Parathyroid adenoma (tissue), 2 donors: Measurements from ENCODE around the gene QDPR.

Experiments used
- H2AFZ ChIP-seq: fragments of 300-600 bp; sonication (generic); one replicate; pipeline ENCODE4 v1.7.0; 2017; ENCODE audit warnings: antibody characterized with exemption, mild to moderate bottlenecking
- H3K27ac ChIP-seq: fragments of 300-600 bp; sonication (generic); one replicate; pipeline ENCODE4 v1.7.0; 2017
- H3K27me3 ChIP-seq: fragments of 300-600 bp; sonication (generic); one replicate; pipeline ENCODE4 v1.7.0; 2017; ENCODE audit warnings: low read length; ENCODE audit not compliant: control insufficient read depth, insufficient read depth
- H3K36me3 ChIP-seq: fragments of 300-600 bp; sonication (generic); one replicate; pipeline ENCODE4 v1.7.0; 2017; ENCODE audit warnings: low read length; ENCODE audit not compliant: control insufficient read depth, insufficient read depth
- H3K4me1 ChIP-seq: fragments of 300-600 bp; sonication (generic); one replicate; pipeline ENCODE4 v1.7.0; 2017; ENCODE audit warnings: control low read depth
- H3K4me2 ChIP-seq: fragments of 300-600 bp; sonication (generic); one replicate; pipeline ENCODE4 v1.7.0; 2017; ENCODE audit warnings: low read length
- H3K4me3 ChIP-seq: fragments of 300-600 bp; sonication (generic); one replicate; pipeline ENCODE4 v1.7.0; 2017; ENCODE audit warnings: low read depth, low read length
- H3K79me2 ChIP-seq: fragments of 300-600 bp; sonication (generic); one replicate; pipeline ENCODE4 v1.7.0; 2017; ENCODE audit warnings: control low read depth
- H3K9ac ChIP-seq: fragments of 300-600 bp; sonication (generic); one replicate; pipeline ENCODE4 v1.7.0; 2017; ENCODE audit warnings: mild to moderate bottlenecking
- H3K9me3 ChIP-seq: fragments of 300-600 bp; sonication (generic); one replicate; pipeline ENCODE4 v1.7.0; 2017; ENCODE audit warnings: low read length; ENCODE audit not compliant: control insufficient read depth
- TF ChIP-seq, protein P1 (sequence below): fragments of 300-600 bp; sonication (generic); IDR thresholded peaks from one replicate; pipeline ENCODE4 v1.7.0; 2017; ENCODE audit warnings: antibody characterized with exemption, mild to moderate bottlenecking
- donor health status: primary hyperparathyroidism.

The QDPR gene

DNA sequence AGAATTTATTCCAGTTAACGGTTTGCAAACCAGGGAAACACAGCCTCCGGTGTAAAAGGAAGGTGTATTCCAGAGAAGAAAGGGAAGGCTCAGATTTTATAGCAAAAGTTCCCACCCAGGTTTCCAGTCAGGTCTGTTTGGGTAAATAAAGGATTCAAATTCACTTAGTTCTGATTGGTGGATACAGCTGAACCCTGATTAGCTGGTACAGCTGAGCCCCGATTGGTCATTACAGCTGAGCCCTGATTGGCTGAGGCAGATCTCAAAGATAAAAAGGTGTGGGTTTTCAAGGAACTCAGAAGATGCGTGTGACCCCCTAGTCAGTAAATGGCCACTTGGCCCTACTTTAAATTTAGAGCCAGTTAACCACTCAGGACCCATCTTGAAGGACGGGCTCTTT lies 9.7 kb upstream of the QDPR start:
- TF ChIP-seq, protein P1, sequence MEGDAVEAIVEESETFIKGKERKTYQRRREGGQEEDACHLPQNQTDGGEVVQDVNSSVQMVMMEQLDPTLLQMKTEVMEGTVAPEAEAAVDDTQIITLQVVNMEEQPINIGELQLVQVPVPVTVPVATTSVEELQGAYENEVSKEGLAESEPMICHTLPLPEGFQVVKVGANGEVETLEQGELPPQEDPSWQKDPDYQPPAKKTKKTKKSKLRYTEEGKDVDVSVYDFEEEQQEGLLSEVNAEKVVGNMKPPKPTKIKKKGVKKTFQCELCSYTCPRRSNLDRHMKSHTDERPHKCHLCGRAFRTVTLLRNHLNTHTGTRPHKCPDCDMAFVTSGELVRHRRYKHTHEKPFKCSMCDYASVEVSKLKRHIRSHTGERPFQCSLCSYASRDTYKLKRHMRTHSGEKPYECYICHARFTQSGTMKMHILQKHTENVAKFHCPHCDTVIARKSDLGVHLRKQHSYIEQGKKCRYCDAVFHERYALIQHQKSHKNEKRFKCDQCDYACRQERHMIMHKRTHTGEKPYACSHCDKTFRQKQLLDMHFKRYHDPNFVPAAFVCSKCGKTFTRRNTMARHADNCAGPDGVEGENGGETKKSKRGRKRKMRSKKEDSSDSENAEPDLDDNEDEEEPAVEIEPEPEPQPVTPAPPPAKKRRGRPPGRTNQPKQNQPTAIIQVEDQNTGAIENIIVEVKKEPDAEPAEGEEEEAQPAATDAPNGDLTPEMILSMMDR, result no peak

DNA sequence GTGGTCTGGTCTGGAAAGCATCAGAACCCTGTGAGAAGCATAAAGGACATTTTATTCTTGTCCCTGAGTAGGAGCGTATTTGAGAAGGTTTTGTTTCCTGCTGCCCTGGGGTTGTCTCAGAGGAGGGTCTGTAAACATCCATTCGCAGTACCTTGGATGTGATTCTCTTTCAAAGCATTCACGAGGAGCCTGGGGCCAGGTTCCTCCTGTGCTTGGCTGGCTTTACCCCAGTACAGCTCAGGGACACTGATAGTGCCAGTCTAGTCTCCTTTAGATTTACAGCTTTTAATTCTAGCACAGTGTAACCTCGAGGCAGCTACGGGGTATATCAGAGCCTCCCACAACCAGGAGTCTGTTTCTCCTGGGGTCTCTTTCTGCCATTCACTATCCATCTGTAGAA lies 5.8 kb upstream of the QDPR start:
- no peaks in the 10 kb centered on the region for H3K9me3 ChIP-seq
- TF ChIP-seq, protein P1, result no peak

More for the DNA sequence above, 9.7 kb upstream of the QDPR start:
- H3K27ac ChIP-seq, result no peak overlapping the region
- no peaks in the 10 kb centered on the region for H3K9me3 ChIP-seq
- H3K4me2 ChIP-seq, result no peak overlapping the region
- no peak overlapping the region for H2AFZ ChIP-seq
- H3K79me2 ChIP-seq, result no peaks in the 10 kb centered on the region
- H3K4me1 ChIP-seq, result no peaks in the 10 kb centered on the region
- no peak overlapping the region for H3K9ac ChIP-seq
- H3K36me3 ChIP-seq, result no peaks in the 10 kb centered on the region
- no peaks in the 10 kb centered on the region for H3K27me3 ChIP-seq
- H3K4me3 ChIP-seq, result no peak overlapping the region

DNA sequence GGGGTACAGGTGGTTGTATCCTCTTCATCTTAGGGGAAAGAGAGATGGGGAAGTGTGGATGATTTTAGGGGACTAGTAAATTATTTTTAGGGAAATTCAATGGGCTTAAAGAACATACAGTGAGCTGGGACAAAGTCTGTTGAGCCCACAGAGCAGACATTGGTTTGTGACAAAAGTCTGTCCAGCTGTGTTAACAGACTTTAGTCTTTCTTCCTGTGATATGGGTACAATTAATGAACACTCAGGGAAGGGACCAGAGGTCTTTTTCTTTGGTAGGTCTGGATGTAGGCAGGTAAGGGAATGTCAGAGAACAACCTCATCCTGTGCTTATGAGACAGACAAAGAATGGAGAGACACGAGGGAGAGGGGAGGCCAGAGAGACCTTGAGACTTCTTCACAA lies 5.1 kb upstream of the QDPR start:
- no peaks in the 10 kb centered on the region for H3K79me2 ChIP-seq
- H3K4me2 ChIP-seq, result no peak overlapping the region
- H2AFZ ChIP-seq, result no peak overlapping the region
- peaks cover 3% of the 10 kb centered on the region for H3K4me1 ChIP-seq
- no peaks in the 10 kb centered on the region for H3K27me3 ChIP-seq
- H3K36me3 ChIP-seq, result no peaks in the 10 kb centered on the region
- no peak overlapping the region for H3K4me3 ChIP-seq
- no peak overlapping the region for H3K27ac ChIP-seq
- TF ChIP-seq, protein P1, result no peak
- no peaks in the 10 kb centered on the region for H3K9me3 ChIP-seq
- no peak overlapping the region for H3K9ac ChIP-seq

More for the DNA sequence above, 5.8 kb upstream of the QDPR start:
- no peak overlapping the region for H2AFZ ChIP-seq
- no peaks in the 10 kb centered on the region for H3K79me2 ChIP-seq
- H3K27me3 ChIP-seq, result no peaks in the 10 kb centered on the region
- no peak overlapping the region for H3K9ac ChIP-seq
- no peak overlapping the region for H3K4me3 ChIP-seq
- peaks cover under 1% of the 10 kb centered on the region for H3K4me1 ChIP-seq
- H3K27ac ChIP-seq, result no peak overlapping the region
- H3K36me3 ChIP-seq, result no peaks in the 10 kb centered on the region
- H3K4me2 ChIP-seq, result no peak overlapping the region

DNA sequence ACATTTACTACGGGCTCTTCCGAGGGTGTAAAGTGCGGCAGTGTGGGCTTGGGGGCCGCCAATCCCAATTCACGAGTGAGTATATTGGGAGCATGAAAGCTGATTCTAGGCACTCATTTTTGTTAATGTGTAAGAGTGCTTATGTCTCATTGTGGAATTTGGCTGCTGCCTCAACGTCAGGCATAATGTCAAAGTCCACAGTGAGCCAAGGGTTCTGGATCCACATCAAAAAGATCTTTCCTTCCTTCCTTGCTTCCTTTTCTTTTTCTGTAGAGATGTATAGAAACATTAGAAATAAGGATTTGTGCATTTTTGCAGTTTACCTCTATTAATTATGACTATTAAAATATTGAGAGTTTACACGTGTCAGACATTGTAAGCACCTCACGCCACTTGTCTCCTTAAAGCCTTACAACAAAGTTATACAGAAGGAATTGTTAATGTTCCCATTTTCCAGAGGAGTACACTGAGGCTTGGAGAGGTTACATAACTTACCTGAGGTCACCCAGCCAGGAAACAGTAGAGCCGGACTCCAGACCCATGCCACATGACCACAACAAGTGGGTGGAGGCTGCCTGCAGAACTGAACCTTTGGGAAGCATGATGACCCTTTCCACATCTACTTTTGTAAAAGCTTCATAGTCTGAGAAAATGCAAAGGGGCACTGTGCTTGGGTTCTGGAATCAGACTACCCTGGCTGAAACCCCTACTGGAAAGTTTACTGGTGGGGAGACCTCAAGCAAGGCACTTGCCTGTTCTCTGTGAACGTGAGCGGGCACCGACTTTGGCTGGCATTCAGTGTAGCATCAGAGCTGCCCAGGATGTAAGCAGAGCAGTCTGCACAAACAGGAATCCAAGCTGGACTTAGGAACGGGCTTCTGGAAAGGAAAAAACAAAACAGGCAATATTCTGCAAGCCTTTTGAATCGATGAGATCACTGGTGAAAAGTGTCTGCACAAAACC lies 3.8 kb upstream of the QDPR start:
- Histone ChIP-seq H3K4me2 (no peak overlapping the region), H3K79me2 (no peaks in the 10 kb centered on the region), H3K9me3 (no peaks in the 10 kb centered on the region), H2AFZ (no peak overlapping the region), H3K4me1 (peaks cover 3% of the 10 kb centered on the region), H3K27ac (no peak overlapping the region), H3K4me3 (no peak overlapping the region), H3K36me3 (no peaks in the 10 kb centered on the region), H3K27me3 (no peaks in the 10 kb centered on the region), H3K9ac (no peak overlapping the region)
- TF ChIP-seq, protein P1, result no peak
